ENCODE data around the gene SCLT1.

The SCLT1 gene

GRCh38 chr4:128955751-128956150 lies 137.6 kb downstream of the SCLT1 start:
- no peak for DNase-seq

GRCh38 chr4:128954941-128955340 lies 138.4 kb downstream of the SCLT1 start:
- DNase-seq, result no peak

- no peak for DNase-seq
Measured at GRCh38 chr4:128951316-128951715, 142.0 kb downstream of the SCLT1 start.

DNA sequence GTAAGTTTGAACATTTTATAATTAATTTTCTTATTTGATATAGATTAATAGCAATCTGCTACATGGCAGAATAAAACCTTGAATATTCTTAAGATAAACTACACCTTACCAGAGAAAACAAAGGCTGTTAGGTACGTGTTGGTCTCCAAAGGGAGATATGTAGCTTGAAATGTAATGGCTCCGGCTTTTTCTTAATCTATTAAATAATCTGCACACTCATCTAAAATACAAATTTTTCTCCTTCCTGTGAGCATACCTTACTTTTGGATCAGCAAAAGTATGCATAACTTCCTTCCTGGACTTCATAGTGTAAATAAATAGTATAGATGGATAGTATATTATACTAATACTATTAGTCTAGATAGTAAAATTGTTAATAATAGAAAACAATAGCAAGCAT lies 142.5 kb downstream of the SCLT1 start:
- DNase-seq, result no peak

DNA sequence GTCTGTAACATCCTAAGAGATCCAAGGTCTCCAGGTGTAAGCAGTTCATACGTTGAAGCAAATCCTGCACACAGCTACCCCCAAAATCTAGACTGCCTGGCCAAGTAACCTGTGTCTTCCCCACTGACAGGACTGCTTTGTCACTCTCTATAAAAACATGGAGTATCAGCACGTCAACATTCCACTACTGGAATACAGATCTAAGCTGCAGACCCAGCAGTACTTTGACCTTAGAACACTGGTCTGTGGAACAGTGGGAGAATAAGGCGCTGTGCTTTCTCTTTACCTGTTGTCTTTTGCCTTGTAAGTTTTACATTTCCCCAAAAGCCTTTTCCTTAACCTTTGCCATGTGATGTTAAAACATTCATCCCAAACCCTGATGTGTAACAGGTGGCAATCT lies 146.4 kb downstream of the SCLT1 start:
- DNase-seq, result no peak

- no peak for DNase-seq
Measured at GRCh38 chr4:128942607-128943006, 150.7 kb downstream of the SCLT1 start.

DNA sequence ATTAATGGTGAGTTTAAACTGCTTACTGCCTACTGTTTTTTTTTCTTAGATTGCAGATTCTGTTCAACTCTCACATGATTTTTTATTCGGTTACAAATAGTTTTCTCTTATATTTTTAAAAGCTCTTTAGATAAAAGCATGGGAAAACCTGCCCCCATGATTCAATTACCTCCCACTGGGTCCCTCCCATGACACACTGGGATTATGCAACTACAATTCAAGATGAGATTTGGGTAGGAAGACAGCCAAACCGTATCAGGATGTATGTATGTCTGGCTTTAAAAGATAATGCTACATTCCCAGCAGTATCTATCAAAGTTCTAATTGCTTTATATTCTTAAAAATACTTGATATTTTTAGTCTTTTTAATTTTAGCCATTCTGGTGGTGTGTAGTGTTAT lies 152.4 kb downstream of the SCLT1 start:
- no peak for DNase-seq

DNA sequence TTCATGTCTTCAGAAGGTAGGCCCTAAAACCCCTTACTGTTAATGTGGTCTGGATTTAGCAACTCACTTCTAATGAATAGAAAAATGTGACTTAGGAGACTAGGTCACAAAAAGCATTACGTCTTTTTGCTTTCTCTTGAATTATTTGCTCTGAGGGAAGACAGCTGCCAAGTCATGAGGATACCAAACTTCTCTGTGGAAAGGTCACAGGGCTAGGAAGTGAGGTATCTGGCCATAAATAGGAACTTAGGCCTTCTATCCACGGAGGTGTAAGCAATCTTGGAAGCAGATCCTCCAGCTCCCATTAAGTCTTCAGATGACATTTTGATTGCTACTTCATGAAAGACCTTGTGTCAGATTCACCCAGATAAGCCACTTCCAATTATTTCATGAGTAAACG lies 163.3 kb downstream of the SCLT1 start:
- no peak for DNase-seq

DNA sequence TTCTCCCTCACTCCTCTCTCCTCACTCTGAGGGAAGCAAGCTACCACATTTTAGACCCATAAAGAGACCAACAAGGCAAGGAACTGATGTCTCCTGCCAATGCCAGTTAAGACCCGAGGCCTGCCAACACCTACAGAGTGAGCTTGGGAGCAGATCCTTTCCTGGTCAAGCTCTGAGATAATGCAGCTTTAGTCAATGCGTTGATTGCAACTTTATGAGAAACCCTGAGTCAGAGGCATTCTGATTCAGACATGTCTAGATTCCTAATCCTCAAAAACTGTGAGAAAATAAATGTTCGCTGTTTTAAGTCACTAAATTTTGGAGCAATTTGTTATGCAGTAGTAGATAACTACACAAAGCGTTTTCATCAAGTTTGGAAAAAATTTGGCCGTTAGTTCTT lies 168.4 kb downstream of the SCLT1 start:
- DNase-seq, result no peak

- no peak for DNase-seq
Measured at GRCh38 chr4:128921954-128922353, 171.4 kb downstream of the SCLT1 start.

DNA sequence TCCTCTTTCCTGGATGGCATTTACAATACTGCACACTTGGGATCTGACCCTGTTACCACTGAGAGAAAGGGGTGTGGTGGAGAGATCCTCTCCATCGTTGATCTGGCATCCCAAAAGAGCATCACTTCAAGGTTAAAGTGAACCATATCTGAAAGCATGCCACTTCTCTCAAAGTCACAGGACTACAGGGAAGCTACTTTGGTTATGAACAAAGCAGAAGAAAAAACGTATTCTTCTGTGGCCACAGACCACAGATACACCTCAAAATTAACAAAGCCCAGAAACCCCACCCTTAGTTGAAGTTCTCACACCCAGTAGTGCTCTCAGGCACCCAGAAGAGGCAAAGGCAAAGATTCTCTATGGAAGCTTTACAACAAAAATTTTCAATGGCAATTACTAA lies 175.6 kb downstream of the SCLT1 start:
- no peak for DNase-seq

- no peak for DNase-seq
Measured at GRCh38 chr4:128916832-128917231, 176.5 kb downstream of the SCLT1 start.

GRCh38 chr4:128915544-128915943 lies 177.8 kb downstream of the SCLT1 start:
- no peak for DNase-seq

DNA sequence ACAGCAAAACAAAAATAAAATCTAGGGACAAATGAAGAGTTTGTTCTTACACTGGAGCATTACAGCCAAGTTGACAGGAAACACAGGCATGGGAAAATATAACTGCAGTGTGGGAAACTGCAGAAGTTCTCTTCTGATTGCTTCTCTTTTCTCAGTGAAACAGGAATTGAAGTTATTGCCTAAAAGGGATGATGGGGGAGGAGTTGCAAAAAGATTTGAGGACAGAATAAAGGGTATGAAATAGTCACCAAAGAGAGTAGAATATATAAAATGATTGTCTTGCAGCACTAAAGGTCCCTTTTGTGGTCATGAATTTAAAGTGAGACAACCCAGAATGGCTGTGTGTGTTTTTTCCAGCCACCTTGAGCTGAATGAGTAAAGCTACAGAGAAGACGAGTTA lies 180.1 kb downstream of the SCLT1 start:
- no peak for DNase-seq

DNA sequence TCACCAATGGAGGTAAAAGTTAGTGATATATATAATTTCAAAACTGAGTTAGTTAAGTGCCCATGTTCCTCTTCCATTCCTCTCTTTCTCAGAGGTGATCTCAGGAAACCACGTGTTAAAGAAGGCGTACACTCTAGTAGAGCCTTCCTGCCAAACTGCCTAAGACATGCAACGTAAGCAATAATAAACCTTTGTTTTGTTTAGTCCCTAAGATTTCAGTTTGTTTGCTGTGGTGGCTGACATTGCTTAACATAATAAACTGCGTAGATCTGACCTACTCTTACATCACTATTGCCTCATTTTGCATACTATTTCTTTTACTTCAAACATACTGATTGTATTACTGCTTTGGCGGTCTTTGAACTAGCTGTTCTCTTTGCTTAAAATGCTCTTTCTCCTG lies 184.6 kb downstream of the SCLT1 start:
- DNase-seq, result no peak

- no peak for DNase-seq
Measured at GRCh38 chr4:128907981-128908380, 185.4 kb downstream of the SCLT1 start.

GRCh38 chr4:128906581-128906980 lies 186.8 kb downstream of the SCLT1 start:
- no peak for DNase-seq

- no peak for DNase-seq
Measured at GRCh38 chr4:128904821-128905220, 188.5 kb downstream of the SCLT1 start.

GRCh38 chr4:128880662-128881061 lies 212.7 kb downstream of the SCLT1 start:
- DNase-seq, result no peak

GRCh38 chr4:128879971-128880370 lies 213.4 kb downstream of the SCLT1 start:
- DNase-seq, result no peak

GRCh38 chr4:128879283-128879682 lies 214.1 kb downstream of the SCLT1 start:
- DNase-seq, result no peak

DNA sequence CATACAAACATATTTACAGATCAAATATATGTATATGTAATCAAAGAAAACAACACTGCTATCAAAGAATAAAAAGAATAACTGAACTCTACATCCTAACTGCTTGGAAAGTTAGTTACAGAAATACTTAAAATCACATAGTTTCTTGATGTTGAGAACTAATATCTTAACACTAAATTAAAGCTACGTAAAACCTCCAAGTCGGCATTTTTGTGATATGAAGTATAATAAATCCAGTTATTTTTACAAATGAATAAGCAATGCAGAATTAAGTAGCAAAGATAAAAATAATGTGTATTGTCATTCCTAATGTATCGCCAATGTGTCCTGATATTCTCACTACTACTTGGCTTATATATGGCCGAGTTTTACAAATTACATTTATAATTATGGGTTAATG lies 215.4 kb downstream of the SCLT1 start:
- DNase-seq, result no peak

DNA sequence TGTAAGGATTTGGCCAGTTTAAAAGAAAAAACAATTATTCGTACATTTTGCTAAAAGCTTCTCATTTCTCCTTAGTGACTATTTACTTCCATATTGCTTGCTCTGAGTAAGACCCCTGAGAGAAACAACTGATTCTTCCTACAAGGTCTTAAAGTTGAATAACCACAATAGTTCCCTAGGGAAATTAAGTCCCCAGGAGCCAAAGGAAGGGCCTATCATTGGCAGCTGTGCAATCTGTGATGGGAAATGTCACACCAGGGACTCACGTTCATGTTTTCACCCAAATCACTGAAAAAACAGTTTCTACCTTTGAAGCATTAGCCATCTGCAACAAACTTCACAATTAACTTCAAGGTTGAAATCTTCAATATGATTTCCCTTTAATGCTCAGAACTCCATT lies 217.1 kb downstream of the SCLT1 start:
- DNase-seq, result no peak

- no peak for DNase-seq
Measured at GRCh38 chr4:128871948-128872347, 221.4 kb downstream of the SCLT1 start.

GRCh38 chr4:128869776-128870509 lies 223.4 kb downstream of the SCLT1 start:
- no peak for DNase-seq
